WTC11 (cell line): ENCODE data around the gene MAPRE2. TPM values are rescaled to one million over a fixed set of nuclear protein-coding genes. Genes with fewer than 3 reads are reported as not detected.

Experiments used
- ATAC-seq: fragments of 200-7000 bp; cut with Tn5 transposase; 2 replicates; pipeline ENCODE4 v1.10.0; 2021; ENCODE audit warnings: mild to moderate bottlenecking, moderate library complexity
- CTCF ChIA-PET: fragments of 300-600 bp; sonication (Branson Sonifier 250); formaldehyde crosslinking; loops from one replicate; lab custom pipeline; 2021; ENCODE audit warnings: antibody characterized with exemption; lab: Charles Lee
- POLR2A ChIA-PET: fragments of 350-600 bp; sonication (Branson Sonifier 250); formaldehyde crosslinking; loops from one replicate; lab custom pipeline; 2021; ENCODE audit warnings: antibody characterized with exemption; lab: Charles Lee
- DNase-seq: peaks from one replicate; pipeline ENCODE4 v3.0.0; 2021; ENCODE audit warnings: low spot score
- H3K27ac Mint-ChIP-seq: 2 replicates; pipeline ENCODE4 v1.8.0; 2021; ENCODE audit warnings: mixed read lengths
- H3K27me3 Mint-ChIP-seq: 2 replicates; pipeline ENCODE4 v1.8.0; 2021; ENCODE audit warnings: low read depth, mild to moderate bottlenecking, moderate library complexity, mixed read lengths
- H3K36me3 Mint-ChIP-seq: 2 replicates; pipeline ENCODE4 v1.8.0; 2021; ENCODE audit warnings: mixed read lengths
- H3K4me1 Mint-ChIP-seq: 2 replicates; pipeline ENCODE4 v1.8.0; 2022; ENCODE audit warnings: mixed read lengths
- H3K4me3 Mint-ChIP-seq: 2 replicates; pipeline ENCODE4 v1.8.0; 2021; ENCODE audit warnings: mild to moderate bottlenecking, moderate library complexity, mixed read lengths
- H3K9me3 Mint-ChIP-seq: 2 replicates; pipeline ENCODE4 v1.8.0; 2021; ENCODE audit warnings: mixed read lengths
- AR ChIP-seq: fragments of 250-450 bp; sonication (Bioruptor Pico); IDR thresholded peaks from 2 replicates; pipeline ENCODE4 v1.9.0; 2021; ENCODE audit warnings: mild to moderate bottlenecking
- ATF1 ChIP-seq: sonication (generic); formaldehyde crosslinking; IDR thresholded peaks from 2 replicates; pipeline ENCODE4 v1.8.1; 2023; ENCODE audit warnings: mild to moderate bottlenecking, moderate library complexity, missing genetic modification reagents
- ATF6 ChIP-seq: sonication (generic); formaldehyde crosslinking; IDR thresholded peaks from 2 replicates; pipeline ENCODE4 v1.8.1; 2023; ENCODE audit warnings: mild to moderate bottlenecking, missing genetic modification reagents
- E2F1 ChIP-seq: sonication (generic); formaldehyde crosslinking; IDR thresholded peaks from 2 replicates; pipeline ENCODE4 v1.8.0; 2022; ENCODE audit warnings: mild to moderate bottlenecking, missing genetic modification reagents
- E2F4 ChIP-seq: sonication (generic); formaldehyde crosslinking; IDR thresholded peaks from 2 replicates; pipeline ENCODE4 v1.8.1; 2022; ENCODE audit warnings: low read depth, mild to moderate bottlenecking, moderate library complexity, missing genetic modification reagents, borderline replicate concordance
- ELF4 ChIP-seq: sonication (generic); formaldehyde crosslinking; IDR thresholded peaks from 2 replicates; pipeline ENCODE4 v1.8.1; 2022; ENCODE audit warnings: low read depth, mild to moderate bottlenecking, moderate library complexity, missing genetic modification reagents
- EMX1 ChIP-seq: fragments of 250-450 bp; sonication (Bioruptor Pico); IDR thresholded peaks from 2 replicates; pipeline ENCODE4 v1.8.0; 2021; ENCODE audit warnings: mild to moderate bottlenecking
- GABPB1 ChIP-seq: sonication (generic); formaldehyde crosslinking; IDR thresholded peaks from 2 replicates; pipeline ENCODE4 v1.8.1; 2023; ENCODE audit warnings: mild to moderate bottlenecking, missing genetic modification reagents
- HMGXB4 ChIP-seq: sonication (generic); formaldehyde crosslinking; IDR thresholded peaks from 2 replicates; pipeline ENCODE4 v1.8.1; 2023; ENCODE audit warnings: mild to moderate bottlenecking, moderate library complexity, missing genetic modification reagents
- KAT7 ChIP-seq: sonication (generic); formaldehyde crosslinking; IDR thresholded peaks from 2 replicates; pipeline ENCODE4 v1.8.1; 2023; ENCODE audit warnings: missing genetic modification reagents, mild to moderate bottlenecking, borderline replicate concordance
- NFYB ChIP-seq: sonication (generic); formaldehyde crosslinking; conservative IDR thresholded peaks from 2 replicates; pipeline ENCODE4 v1.8.0; 2022; ENCODE audit warnings: low read depth, missing genetic modification reagents
- RORB ChIP-seq: fragments of 250-450 bp; sonication (Bioruptor Pico); IDR thresholded peaks from 2 replicates; pipeline ENCODE4 v1.9.0; 2021; ENCODE audit warnings: mild to moderate bottlenecking
- TCF7 ChIP-seq: sonication (generic); formaldehyde crosslinking; IDR thresholded peaks from 2 replicates; pipeline ENCODE4 v1.8.0; 2022; ENCODE audit warnings: mild to moderate bottlenecking, low read depth, missing genetic modification reagents, moderate library complexity
- ZBTB21 ChIP-seq: sonication (generic); formaldehyde crosslinking; IDR thresholded peaks from 2 replicates; pipeline ENCODE4 v1.8.1; 2023; ENCODE audit warnings: mild to moderate bottlenecking, missing genetic modification reagents, borderline replicate concordance
- ZMAT4 ChIP-seq: fragments of 250-450 bp; sonication (Bioruptor Pico); IDR thresholded peaks from 2 replicates; pipeline ENCODE4 v1.9.0; 2021; ENCODE audit warnings: mild to moderate bottlenecking
- ZNF263 ChIP-seq: sonication (generic); formaldehyde crosslinking; IDR thresholded peaks from 2 replicates; pipeline ENCODE4 v1.8.1; 2022; ENCODE audit warnings: low read depth, mild to moderate bottlenecking, moderate library complexity, missing genetic modification reagents
- ZNF317 ChIP-seq: sonication (generic); formaldehyde crosslinking; IDR thresholded peaks from 2 replicates; pipeline ENCODE4 v1.8.1; 2023; ENCODE audit warnings: low read depth, mild to moderate bottlenecking, moderate library complexity, missing genetic modification reagents, borderline replicate concordance
- ZNF671 ChIP-seq: fragments of 250-450 bp; sonication (Bioruptor Pico); IDR thresholded peaks from 2 replicates; pipeline ENCODE4 v1.8.0; 2021; ENCODE audit warnings: mild to moderate bottlenecking
- ZSCAN18 ChIP-seq: fragments of 250-450 bp; sonication (Bioruptor Pico); IDR thresholded peaks from 2 replicates; pipeline ENCODE4 v2.1.2; 2022; ENCODE audit warnings: mild to moderate bottlenecking, moderate library complexity
- total RNA-seq: library from RNA; stranded (reverse); gene quantifications from 3 replicates; pipeline ENCODE4 v1.2.3, GENCODE V29; 2021

Gene MAPRE2
- total RNA-seq, 1 experiment from 2014 or later: 20.4 TPM

- TF ChIP-seq KAT7 (CRISPR knock-in tag) (no peak), TCF7 (CRISPR knock-in tag) (no peak), E2F1 (CRISPR knock-in tag) (no peak), NFYB (no peak), AR (CRISPR knock-in tag) (no peak), GABPB1 (no peak), ZSCAN18 (CRISPR knock-in tag) (no peak), EMX1 (CRISPR knock-in tag) (no peak)
- TF ChIP-seq, all 79 proteins: peak for 0
- Mint-ChIP-seq H3K4me1 (no peaks in the 10 kb centered on the region), H3K27ac (no peak overlapping the region), H3K9me3 (no peaks in the 10 kb centered on the region), H3K36me3 (no peaks in the 10 kb centered on the region), H3K4me3 (no peak overlapping the region), H3K27me3 (no peaks in the 10 kb centered on the region)
- ChIA-PET CTCF (no interaction called here), POLR2A (no interaction called here)
- ATAC-seq (no peak), DNase-seq (no peak)
Observed at GRCh38 chr18:35089891-35090550, 48.8 kb downstream of the MAPRE2 start.

- CTCF ChIA-PET: no interaction called here
- no peaks in the 10 kb centered on the region for H3K27me3 Mint-ChIP-seq
- H3K4me1 Mint-ChIP-seq: no peaks in the 10 kb centered on the region
- no peak for ATAC-seq
- H3K27ac Mint-ChIP-seq: no peak overlapping the region
- DNase-seq: no peak
- TF ChIP-seq ZBTB21 (CRISPR knock-in tag) (no peak), ZNF263 (CRISPR knock-in tag) (no peak), E2F4 (CRISPR knock-in tag) (no peak), ELF4 (no peak), ZNF671 (CRISPR knock-in tag) (no peak), ZMAT4 (CRISPR knock-in tag) (no peak), ATF1 (no peak), RORB (no peak), HMGXB4 (CRISPR knock-in tag) (no peak), ZNF317 (CRISPR knock-in tag) (no peak), ATF6 (no peak)
- H3K9me3 Mint-ChIP-seq: no peaks in the 10 kb centered on the region
- POLR2A ChIA-PET: no interaction called here
- H3K36me3 Mint-ChIP-seq: no peaks in the 10 kb centered on the region
- no peak overlapping the region for H3K4me3 Mint-ChIP-seq
Observed at GRCh38 chr18:35091841-35092240, 50.6 kb downstream of the MAPRE2 start.
